Measurements from ENCODE around the gene TGM2.

TGM2 gene

DNA sequence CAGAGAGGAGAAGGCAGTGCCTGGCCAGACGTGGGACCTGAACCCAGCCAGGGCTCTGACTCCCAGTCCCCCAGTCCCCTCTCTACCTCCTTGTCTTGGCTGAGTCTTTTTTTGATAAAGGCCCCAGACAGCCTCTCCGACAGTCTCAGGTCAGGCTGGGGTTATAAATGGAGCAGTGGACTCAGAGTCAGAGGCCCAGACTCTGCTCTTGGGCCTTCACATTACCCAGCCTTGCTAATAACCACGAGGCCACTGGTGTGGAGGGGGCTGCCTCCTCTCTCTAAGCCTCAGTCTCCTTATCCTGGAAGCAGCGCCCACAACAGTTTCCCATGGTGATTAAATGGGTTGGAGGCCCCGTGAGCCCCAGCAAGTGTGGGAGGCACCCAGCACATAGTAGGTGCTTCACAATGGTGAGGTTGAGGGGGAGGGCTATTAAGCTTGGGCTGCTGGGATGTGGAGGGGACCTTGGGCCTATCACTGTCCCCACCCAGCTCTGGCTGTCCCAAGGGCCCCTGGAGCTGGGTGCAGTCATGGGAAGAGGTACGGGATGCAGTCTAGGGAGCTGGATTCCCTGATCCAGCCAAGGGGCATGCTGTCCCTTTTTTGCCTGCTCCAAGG is 35.7 kb downstream of the TGM2 start:
- no peak for FAIRE-seq

DNA sequence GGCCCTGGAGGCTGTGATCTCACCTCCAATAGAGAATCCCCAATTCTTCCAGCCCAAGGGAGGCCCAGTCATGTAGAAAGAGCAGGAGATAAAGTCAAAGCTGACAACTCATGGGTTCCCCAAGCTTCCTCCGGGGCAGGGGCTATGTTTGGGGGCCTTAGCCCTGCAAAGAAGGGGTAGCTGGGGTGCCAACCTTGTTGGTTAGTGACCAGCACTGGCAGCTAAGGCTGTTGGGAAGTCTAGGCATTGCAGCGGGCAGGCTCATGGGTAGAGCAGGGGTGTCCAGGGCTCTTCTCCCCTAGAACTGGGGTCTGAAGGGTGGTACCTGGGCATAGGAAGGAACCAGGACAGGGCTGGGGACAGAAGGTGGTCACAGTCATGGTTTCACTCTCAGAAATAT is 36.4 kb downstream of the TGM2 start:
- FAIRE-seq, result no peak

DNA sequence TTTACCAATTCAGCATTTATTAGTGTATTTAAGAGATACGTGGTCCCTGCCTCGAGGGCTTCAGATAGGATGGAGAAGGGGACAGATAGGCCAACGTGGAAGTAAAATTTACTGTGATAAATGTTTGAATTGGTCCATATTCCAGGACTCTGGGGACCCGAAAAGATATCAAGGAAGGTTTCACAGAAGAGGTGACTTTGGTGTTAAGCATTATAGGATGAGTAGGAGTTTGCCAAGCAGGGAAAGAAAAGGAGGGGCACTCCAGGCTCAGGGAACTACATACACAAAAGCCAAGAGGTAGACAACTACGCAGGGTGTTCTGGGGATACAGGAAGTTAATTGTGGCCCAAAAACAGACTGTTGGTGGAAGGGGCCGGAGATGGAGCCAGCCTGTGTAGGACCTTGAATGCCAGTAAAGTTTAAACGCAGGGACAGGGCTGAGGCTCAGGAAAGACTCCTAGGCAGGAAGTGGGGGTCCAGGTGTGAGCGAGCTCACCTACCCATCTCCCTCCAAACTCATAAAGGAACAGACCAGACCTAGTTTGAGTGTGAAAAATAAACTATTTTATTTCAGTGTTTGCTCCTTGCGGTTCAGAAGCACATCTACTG is 37.0 kb downstream of the TGM2 start:
- FAIRE-seq, result no peak

DNA sequence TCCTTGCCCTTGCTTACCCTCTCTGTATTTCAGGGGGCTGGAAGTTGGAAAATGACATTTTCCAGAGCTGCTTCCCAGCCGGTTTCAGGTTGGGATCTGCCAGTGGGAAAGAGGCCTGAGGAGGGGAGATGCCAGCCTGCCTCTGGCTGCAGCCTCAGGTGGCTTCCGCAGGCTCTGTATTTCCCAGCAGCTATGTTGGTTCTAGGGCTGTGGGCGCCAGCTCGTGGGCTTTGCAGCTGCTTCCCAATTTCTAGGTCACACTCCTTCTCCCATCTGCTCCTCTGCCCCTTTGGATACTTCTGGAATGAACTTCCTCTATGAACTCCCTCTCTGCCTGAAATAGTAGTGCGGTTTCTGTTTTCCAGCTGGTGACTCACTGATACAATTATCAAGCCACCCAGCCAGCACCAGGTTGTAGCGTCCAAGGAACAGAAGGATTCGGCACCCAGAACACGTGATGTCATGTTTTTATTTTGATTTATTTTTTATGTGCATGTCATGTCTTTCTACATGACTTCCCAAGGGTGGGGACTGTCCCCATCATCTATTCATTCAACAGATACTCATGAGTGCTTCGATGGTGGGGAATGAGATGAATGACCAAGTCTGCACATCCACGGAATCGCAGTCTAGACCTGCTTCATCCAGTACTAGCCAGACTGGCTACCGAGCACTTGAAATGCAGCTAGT is 38.0 kb downstream of the TGM2 start:
- FAIRE-seq, result no peak

DNA sequence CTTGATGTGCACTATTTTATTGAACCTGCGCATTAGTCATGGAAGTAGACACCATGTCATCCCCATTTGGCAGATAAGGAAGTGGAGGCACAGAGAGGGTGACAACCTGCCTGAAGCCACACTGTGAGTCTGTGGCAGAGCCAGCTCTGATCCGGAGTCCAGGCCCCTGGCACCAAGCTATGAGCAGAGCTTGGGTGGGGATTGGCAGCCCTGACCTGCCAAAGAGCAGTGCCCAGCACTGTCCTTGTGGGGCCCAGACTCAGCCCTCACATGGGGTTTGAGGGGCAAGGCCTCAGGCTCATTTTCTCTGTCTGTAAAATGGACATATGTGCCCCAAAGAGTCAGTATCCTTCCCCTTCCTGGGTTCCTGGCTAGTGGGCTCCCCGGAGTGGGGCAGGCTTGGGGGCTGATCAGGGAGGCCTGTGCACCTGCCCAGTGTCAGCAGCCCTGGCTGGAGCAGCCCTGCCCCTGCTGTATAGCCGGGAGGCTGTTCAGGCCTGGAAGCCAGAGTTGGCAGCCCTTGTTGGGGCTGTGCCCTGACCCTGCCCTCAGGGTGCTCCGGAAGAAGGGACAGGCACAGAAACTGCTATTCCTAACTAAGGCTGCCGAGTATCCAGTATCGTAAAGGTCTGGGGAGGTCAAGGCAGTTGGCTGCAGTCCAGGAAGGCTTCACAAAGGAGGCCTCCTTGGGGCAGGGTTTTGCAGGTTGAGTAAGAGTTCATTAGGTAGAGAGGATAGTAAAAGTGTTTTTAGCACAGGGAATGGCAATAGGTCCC is 38.7 kb downstream of the TGM2 start:
- FAIRE-seq, result no peak

DNA sequence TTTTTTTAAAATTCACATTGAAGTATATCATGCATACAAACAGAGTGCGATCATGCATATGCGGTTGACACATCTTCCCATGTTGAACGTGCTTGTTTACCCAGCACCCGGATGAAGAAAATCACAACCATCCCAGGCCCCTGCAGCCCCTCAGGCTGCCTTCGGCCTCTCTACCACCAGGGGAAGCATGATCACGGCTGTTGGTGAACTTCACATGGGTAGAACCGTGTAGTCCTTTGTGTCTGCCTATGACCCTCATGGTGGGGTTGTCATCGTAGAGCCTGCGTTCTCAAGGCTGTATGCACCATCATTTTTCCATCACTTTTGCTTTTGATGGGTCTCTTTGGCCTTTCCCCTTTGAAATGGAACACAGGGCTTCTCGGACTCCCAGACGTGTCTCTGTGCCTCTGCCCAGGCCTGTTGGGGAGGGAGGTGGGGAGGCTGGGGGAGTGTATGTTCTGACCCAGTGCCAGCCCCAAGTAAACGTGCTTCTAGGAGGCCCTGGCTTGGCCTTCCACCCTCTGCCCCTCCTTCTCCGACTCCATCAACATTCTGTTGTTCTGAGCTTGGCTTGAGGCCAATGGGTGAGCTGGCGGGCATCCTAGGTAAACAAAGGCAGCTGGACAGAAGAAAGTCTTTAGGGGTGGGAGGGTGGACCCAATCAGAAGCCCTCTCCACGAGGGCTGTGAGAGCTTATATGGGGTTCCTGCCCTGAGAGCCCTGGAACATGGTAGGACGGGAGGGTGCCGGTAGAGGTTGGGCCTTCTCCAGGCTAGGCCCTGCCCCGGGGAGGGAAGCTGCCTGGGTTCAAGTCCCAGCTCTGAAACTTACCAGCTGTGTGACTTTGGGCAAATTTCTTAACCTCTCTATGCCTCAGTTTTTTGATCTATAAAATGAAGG is 39.7 kb downstream of the TGM2 start:
- FAIRE-seq, result no peak

DNA sequence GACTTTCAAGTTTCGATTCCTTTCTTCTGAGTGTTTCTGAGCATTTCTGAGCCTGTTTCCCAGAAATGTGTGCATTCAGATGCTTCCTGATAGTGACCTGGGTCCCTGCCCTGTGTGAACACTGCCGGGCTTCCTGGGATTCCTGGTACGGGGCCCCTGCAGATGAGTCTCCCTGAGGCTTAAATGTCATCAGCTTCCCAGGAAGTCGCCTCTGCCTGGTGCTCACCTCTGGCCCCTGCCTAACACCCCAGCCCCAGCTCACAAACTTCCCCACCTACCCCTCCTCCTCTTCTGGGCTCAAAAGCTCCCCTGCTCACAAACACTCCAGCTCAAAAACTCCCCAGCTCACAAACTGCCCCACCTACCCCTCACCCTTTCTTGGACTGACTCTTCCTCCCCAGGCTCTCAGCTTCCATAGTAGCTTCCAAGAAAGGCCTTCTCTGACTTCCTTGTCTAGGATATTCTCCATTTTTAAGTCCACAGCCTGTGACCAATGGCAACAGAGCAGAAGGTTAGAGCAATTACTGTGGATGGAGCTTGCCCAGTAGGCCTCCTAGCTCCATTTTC is 42.0 kb downstream of the TGM2 start:
- no peak for FAIRE-seq

DNA sequence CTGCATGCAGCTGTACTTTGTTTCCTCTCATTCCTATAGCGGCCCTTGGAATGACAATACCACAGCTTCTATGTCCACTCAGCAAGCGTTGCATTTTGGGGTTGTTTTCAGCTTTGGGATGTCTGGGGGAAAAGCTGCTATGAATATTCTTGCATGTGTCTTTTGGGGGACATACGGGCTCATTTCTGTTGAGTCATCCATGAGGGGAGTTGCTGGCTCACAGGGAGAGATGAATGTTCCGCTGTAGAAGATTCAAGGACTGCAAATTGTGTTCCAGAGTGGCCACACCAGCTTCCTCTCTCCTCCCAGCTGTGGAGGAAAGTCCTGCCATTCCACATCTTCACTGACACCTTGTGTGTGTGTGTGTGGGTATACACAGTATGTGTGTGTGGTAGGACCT is 43.3 kb downstream of the TGM2 start:
- no peak for FAIRE-seq

DNA sequence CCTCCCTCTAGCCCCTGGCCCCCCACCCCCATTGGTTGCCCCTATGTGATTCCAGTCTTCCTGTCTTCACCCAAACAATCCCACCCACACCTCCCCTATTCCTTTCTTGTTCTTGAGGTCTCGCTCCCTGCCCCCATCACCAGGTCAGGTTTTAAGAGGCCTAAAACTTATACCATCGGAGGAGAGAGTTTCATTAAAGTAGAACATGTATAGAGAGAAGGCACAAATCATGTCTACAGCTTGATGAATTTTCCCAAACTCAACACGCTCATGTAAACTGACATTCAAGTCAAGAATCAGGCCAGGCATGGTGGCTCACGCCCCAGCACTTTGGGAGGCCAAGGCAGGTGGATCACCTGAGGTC is 44.5 kb downstream of the TGM2 start:
- no peak for FAIRE-seq

DNA sequence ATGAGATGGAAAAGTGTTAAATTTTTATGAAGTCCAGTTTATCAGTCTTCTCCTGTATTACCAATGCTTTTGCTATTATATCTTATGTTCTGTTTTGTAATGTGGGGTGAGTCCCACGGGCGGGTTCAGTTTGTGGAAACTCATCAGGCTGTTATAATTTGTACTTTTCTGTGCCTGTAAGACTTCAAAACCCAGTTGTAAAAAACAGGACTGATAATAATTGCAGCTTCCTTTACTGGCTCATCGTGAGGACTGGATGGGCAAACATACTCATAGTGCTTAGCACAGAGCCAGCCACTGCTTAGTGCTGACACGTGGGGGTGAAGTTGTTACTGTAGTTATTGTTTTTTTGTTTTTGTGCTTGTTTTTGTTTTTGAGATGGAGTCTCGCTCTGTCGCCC is 45.6 kb downstream of the TGM2 start:
- FAIRE-seq, result no peak

DNA sequence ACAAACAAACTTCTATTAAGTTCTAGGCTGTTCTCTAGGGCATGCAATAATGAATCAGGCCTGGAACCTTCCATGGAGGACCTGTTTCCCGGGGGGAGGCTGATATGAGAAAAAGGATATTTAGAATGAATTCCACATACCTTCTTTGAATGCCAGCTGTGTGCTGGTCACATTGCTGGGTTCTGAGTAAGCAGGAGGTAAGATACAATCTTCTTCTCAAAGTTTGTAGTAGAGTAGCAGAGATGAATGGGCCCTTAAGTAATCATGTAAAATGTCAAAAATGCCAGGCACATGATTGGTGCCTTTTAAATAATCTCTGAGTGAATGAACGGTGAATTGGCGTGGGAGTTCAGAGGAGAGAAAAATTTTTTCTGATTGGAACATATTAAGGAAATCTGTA is 47.4 kb downstream of the TGM2 start:
- FAIRE-seq, result no peak

DNA sequence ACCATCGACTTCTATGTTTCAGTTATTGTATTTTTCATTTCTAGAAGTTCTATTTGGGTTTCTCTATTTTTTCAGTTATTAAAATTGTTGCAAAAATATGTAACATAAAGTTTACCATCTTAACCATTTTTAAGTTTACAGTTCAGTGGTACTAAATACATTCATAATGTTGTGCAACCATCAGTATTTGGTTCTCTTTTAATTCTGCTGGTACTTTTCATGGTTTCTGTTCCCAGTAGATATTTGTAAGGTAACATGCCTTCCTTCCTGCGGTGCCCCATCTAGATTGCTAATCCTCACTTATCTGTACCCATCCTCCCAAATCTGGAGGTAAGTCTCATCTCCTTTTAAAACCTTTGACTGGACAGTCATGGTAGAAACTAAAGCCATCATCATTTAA is 47.9 kb downstream of the TGM2 start:
- FAIRE-seq, result no peak

DNA sequence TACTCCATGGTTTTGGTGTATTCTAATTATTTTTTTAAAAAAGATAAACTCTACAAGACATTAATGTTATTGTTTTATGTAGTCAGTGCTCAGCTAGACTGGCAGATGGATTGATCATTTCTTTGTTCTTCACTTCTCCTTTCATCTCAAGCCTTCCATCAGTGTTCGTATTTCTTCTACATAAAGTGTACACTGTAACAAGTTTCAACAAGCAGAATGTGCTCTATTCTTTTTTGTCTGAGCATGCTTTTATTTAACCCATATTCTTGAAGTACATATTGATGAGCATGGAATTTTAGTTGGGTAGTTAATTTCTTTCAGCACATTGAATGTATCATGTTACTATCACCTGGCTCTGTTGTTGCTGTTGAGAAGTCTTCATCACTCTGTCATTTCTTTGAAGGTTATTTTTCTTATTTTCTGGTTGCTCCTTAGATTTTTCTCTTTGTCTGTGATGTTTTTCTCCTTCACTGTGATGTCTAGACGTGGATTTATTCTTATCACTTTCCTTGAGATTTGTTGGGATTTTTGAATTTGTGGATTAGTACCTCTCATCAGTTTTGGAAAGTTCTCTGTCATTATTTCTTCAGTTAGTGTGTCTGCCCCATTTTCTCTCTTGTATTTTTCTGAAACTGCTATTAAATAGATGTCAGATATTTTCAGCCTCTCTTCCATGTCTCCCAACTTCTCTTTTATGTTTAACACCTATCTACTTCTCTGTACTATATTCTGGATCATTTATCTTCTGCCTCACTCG is 48.5 kb downstream of the TGM2 start:
- no peak for FAIRE-seq

DNA sequence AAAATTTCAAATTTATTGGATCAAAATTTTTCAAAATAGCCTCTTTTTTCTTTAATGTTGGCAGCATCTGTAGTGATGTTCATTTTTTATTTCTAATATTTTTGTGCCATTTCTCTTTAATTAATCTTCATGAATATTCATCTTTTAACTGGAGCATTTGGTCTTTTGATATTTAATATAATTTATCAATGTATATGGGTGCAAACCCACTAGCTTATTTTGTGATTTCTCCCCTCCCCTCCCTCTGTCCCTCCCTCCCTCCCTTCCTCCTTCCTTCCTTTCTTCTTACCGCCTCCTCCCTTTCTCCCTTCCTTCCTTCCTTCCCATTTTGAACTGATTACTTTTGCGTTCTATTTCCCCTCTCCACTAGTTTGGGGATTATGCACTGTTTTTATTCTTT is 49.2 kb downstream of the TGM2 start:
- no peak for FAIRE-seq

DNA sequence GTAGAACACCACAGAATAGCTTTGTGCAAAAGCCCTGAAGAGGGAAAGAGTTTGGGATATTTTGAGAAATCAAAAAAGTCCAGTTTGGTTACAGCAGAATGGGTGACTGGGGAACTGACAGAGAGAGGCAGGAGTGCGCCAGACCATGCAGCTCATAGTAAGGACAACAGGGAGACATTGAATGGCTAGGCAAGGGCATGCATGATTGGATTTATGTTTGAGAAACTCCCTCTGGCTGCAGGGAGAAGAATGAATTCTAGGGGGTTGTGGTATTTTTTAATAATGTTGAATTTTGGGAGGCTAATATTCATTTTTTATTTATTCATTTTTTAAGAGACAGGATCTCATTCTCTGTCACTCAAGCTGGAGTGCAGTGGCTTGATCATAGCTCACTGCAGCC is 49.9 kb downstream of the TGM2 start:
- FAIRE-seq, result no peak

DNA sequence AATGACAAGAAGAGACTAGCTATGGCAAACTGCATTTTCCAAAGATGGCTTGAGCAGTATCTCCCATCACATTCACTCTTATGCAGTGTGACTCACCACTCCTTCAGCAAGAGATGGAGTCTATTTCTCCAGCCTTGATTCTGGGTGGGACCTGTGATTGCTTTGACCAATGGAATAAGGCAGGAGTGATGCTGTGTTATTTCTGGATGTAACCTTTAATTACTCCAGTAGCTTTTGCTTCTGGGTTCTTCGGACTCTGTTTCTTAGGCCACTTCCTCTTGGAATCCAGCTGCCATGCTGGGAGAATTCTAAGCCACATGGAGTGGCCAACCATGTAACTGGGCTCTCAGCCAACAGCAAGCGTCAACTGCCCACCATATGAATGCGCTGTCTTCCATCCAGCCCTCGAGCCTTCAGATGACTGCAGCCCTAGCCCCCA is 50.7 kb downstream of the TGM2 start:
- FAIRE-seq, result no peak

DNA sequence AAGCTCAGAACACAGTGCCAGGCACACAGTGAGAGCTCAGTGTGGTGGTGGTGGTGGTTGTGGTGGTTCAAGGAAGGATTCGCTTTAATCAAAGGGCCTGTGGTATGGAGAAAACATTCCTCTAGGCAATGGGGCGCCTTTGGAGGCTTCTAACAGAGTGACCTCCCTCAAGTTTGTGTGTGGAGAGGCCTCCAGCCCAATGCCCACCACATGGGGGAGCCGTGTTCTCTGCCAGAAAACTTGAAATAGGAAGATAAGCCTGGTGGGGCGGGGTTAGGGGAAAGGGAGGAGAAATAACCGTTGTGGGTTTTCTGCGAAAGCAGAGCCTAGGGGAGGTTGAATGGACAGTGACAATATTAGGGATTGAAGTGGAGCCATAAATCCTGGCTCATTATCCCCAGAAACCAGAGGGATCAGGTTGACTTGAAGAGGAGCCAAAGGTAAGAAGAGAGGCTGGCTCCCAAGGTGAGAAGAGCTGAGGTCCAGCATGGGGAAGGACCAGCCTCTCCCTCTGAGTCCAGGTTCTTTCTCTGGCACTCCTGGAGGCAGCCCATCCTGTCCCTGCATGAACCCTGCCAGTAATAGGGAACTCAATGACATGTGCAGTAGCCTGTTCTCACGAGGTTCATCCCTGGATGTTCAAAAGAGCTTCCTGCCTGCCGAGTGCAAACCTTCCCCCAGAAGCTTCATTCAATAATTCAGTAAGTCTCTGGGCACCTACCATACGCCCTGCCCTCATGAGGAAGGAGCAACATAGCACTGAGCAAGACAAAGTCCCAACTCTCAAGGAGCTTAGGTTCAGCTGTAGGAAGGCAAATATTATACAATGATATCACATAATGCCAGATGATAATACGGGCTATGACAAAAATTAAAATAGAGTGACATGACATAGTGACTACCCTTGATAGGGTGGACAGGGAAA is 51.4 kb downstream of the TGM2 start:
- no peak for FAIRE-seq

DNA sequence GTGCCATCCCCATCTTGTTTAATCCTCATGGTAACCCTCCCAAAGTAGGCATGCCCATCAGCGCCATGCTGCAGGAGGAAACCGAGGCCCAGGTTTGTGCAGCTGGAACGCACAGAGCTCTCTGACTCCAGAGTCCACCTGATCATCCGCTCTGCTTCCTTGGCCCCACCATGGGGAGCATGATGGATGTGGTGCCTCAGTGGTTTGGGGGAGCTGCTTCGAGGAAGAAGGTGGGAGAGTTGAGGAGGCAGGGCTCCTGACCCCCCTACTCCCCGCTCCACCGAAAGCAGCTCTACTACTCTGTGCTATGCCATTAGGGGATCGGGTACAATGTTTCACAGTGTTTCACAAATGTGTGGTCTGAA is 52.2 kb downstream of the TGM2 start:
- FAIRE-seq, result no peak

DNA sequence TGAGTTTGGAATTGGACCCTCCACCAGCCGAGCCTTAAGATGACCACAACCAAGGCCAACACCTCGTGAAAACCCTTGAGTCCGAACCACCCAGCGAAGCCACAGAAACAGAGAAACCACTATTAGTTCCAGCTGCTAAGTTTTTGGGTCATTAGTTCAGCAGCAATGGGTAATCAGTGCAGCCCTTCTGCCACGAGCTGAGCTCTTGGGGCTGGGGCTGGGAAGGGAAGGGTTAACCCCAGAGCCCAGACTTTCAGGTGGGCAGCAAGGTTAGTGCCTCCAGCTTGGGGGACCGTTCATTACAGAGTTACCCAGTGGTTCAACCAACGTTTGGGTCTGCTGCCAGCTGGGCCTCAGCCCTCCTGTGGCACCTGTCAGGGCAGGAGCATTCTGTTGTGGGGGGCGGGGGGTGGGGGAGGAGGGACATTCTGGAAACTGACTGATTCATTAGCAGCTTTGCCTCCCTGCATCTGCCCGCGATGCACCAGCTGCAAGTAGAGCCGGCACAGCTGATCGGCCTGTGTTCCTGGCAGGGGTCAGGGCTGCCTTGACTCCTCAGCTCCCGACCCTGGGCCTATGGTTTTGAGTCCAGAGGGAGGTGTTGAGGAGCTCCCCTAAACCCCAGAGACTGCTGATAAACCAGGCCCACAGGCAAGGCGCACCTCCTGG is 52.7 kb downstream of the TGM2 start:
- FAIRE-seq, result no peak
